Endothelial cell of umbilical vein (primary cell): Measurements from ENCODE around the gene LCLAT1. TPM values are rescaled to one million over a fixed set of nuclear protein-coding genes. Genes with fewer than 3 reads are reported as not detected.

ENCODE experiments used
- BruUV-seq: library from RNA; stranded (reverse); fragments of 400-500 nt; replicated peaks from 2 replicates; lab custom pipeline; 2021; lab: Mats Ljungman, UMichigan
- CTCF ChIA-PET: fragments of 300-600, 350-600 bp; sonication (Branson Sonifier 250); formaldehyde crosslinking; loops from one replicate; lab custom pipeline; 2021; ENCODE audit warnings: antibody characterized with exemption, inconsistent platforms; lab: Charles Lee
- POLR2A ChIA-PET: fragments of 300-600, 350-600 bp; sonication (Branson Sonifier 250); formaldehyde crosslinking; loops from one replicate; lab custom pipeline; 2021; ENCODE audit warnings: antibody characterized with exemption, inconsistent platforms; lab: Charles Lee
- DNase-seq: peaks from one replicate; pipeline ENCODE4 v3.0.0-alpha.2; 2011; ENCODE audit warnings: low read depth, low spot score
- FAIRE-seq: peaks from 2 replicates; lab custom pipeline; 2011; peaks lifted over from hg19 to GRCh38; lab: Jason Lieb, UNC
- H2AFZ ChIP-seq: 2 replicates; pipeline ENCODE4 v1.6.0; 2012; ENCODE audit warnings: low read depth, low read length, control low read depth, inconsistent platforms
- H3K27ac ChIP-seq: 2 replicates; pipeline ENCODE4 v1.5.1; 2011; ENCODE audit warnings: low read depth, mild to moderate bottlenecking, control low read depth, low read length, moderate library complexity; ENCODE audit not compliant: insufficient read depth
- H3K27me3 ChIP-seq, 2 experiments: 2 replicates each; pipeline versions ENCODE4 v1.6.0 to v1.6.1; 2011; ENCODE audit warnings: low read length in 2 of 2, mixed read lengths in 1 of 2; ENCODE audit not compliant: control insufficient read depth in 2 of 2, insufficient read depth in 2 of 2
- H3K36me3 ChIP-seq, 2 experiments: 2 replicates in 1 of 2; 3 replicates in 1 of 2; pipeline ENCODE4 v1.5.1; 2011; ENCODE audit warnings: low read length in 2 of 2, mild to moderate bottlenecking in 1 of 2, moderate library complexity in 1 of 2; ENCODE audit not compliant: control insufficient read depth in 2 of 2, insufficient read depth in 2 of 2; ENCODE audit errors: extremely low read depth in 1 of 2
- H3K4me1 ChIP-seq: 3 replicates; pipeline ENCODE4 v1.5.1; 2011; ENCODE audit warnings: mild to moderate bottlenecking, low read length; ENCODE audit not compliant: control insufficient read depth, insufficient read depth; ENCODE audit errors: extremely low read depth
- H3K4me2 ChIP-seq: 2 replicates; pipeline ENCODE4 v1.6.1; 2011; ENCODE audit warnings: low read length, control low read depth, mixed read lengths; ENCODE audit not compliant: insufficient read depth
- H3K4me3 ChIP-seq, 3 experiments: fragments of 200-600 bp in 1 of 3; sonication (generic), shearing (Covaris generic) in 1 of 3; replicated peaks in 1 of 3; 2 replicates each; pipeline ENCODE4 v1.5.1; 2011 to 2016; ENCODE audit warnings: control low read depth in 3 of 3, low read length in 3 of 3, mild to moderate bottlenecking in 2 of 3, inconsistent platforms in 1 of 3, low read depth in 1 of 3, moderate library complexity in 1 of 3; ENCODE audit not compliant: insufficient read depth in 1 of 3
- H3K79me2 ChIP-seq: 2 replicates; pipeline ENCODE4 v1.6.0; 2012; ENCODE audit warnings: low read length, inconsistent platforms; ENCODE audit not compliant: control insufficient read depth, insufficient read depth
- H3K9ac ChIP-seq: replicated peaks from 2 replicates; pipeline ENCODE3; 2011; ENCODE audit warnings: low read length, control low read depth; ENCODE audit not compliant: insufficient read depth; ENCODE audit errors: extremely low read depth
- H3K9me1 ChIP-seq: replicated peaks from 3 replicates; pipeline ENCODE4 v1.6.0; 2011; ENCODE audit warnings: mild to moderate bottlenecking, low read length; ENCODE audit not compliant: control insufficient read depth, insufficient read depth; ENCODE audit errors: extremely low read depth
- H3K9me3 ChIP-seq: replicated peaks from 2 replicates; pipeline ENCODE4 v1.5.1; 2012; ENCODE audit warnings: low read length, inconsistent platforms; ENCODE audit not compliant: control insufficient read depth, insufficient read depth
- H4K20me1 ChIP-seq: replicated peaks from 2 replicates; pipeline ENCODE3; 2011; ENCODE audit warnings: mild to moderate bottlenecking, low read length; ENCODE audit not compliant: control insufficient read depth, insufficient read depth; ENCODE audit errors: extremely low read depth
- CTCF ChIP-seq, 2 donors: IDR thresholded peaks; 1 replicate in 1 of 2; 2 replicates in 1 of 2; pipeline ENCODE4 v1.5.1; 2011; ENCODE audit warnings: low read length in 2 of 2, mild to moderate bottlenecking in 2 of 2, moderate library complexity in 2 of 2, control low read depth in 1 of 2, inconsistent platforms in 1 of 2, low read depth in 1 of 2; ENCODE audit not compliant: insufficient read depth in 1 of 2; ENCODE audit errors: extremely low read depth in 1 of 2
- EZH2 ChIP-seq: IDR thresholded peaks from 2 replicates; pipeline ENCODE4 v1.6.1; 2012; ENCODE audit warnings: borderline replicate concordance, low read depth, mild to moderate bottlenecking, moderate library complexity, low read length, inconsistent platforms; ENCODE audit not compliant: severe bottlenecking
- FOS ChIP-seq: IDR thresholded peaks from 2 replicates; pipeline ENCODE4 v1.6.1; 2011; ENCODE audit warnings: mild to moderate bottlenecking, low read length, moderate library complexity, borderline replicate concordance; ENCODE audit not compliant: insufficient read depth
- GATA2 ChIP-seq: IDR thresholded peaks from 2 replicates; pipeline ENCODE4 v1.7.0; 2011; ENCODE audit warnings: low read depth, mild to moderate bottlenecking, moderate library complexity, mixed read lengths, low read length; ENCODE audit not compliant: insufficient read length, insufficient read depth
- JUN ChIP-seq: IDR thresholded peaks from 2 replicates; pipeline ENCODE4 v1.6.1; 2011; ENCODE audit warnings: borderline replicate concordance, low read depth; ENCODE audit not compliant: insufficient read length, insufficient read depth
- MAX ChIP-seq: IDR thresholded peaks from 2 replicates; pipeline ENCODE4 v1.6.1; 2011; ENCODE audit not compliant: insufficient read depth, insufficient read length
- MYC ChIP-seq: IDR thresholded peaks from one replicate; pipeline ENCODE4 v1.6.1; 2011; ENCODE audit warnings: mild to moderate bottlenecking, low read depth, low read length
- POLR2A ChIP-seq: IDR thresholded peaks from 2 replicates; pipeline ENCODE4 v1.6.1; 2012; ENCODE audit warnings: low read depth, mild to moderate bottlenecking, control low read depth, low read length
- POLR2AphosphoS5 ChIP-seq: IDR thresholded peaks from 2 replicates; pipeline ENCODE4 v1.6.1; 2012; ENCODE audit warnings: low read depth, mild to moderate bottlenecking, control low read depth, low read length, moderate library complexity; ENCODE audit not compliant: insufficient read depth
- dilution Hi-C: fragments of 300-500 bp; cut with MboI; formaldehyde crosslinking; loops from one replicate; pipeline ENCODE4 v1.15.0; 2019; ENCODE audit warnings: low sequenced_read_pairs; ENCODE audit not compliant: extremely low pct_ligation_motif_present
- intact Hi-C: fragments of 100-400 bp; cut with micrococcal nuclease; formaldehyde crosslinking; loops from one replicate; pipeline ENCODE4 v1.10.0; 2022
- polyA plus RNA-seq, 4 experiments: library from polyadenylated mRNA; depleted of rRNA in 3 of 4; stranded (reverse) in 3 of 4; unstranded in 1 of 4; fragments of >200 nt; gene quantifications; 2 replicates each; pipeline versions ENCODE4 v1.2.1 to v1.2.3, GENCODE V29; 2011 to 2012; ENCODE audit warnings: missing spikeins in 1 of 4
- total RNA-seq: library from RNA; stranded (reverse); gene quantifications from 2 replicates; pipeline ENCODE4 v1.2.3, GENCODE V29; 2021

Gene LCLAT1
- total and polyA plus RNA-seq, 2 donors (not counting 3 experiments of a cell fraction or from before 2014, with no cell fraction given), result 6.1 to 20.8 TPM

- POLR2A ChIA-PET, result no interaction called here
- DNase-seq (no peak), FAIRE-seq (no peak)
- no peaks in the 10 kb centered on the region for H3K4me1 ChIP-seq
- no peak overlapping the region for H2AFZ ChIP-seq
- H3K4me2 ChIP-seq, result no peak overlapping the region
- CTCF ChIA-PET, result no interaction called here
- dilution Hi-C loops, result no loop called here
- BruUV-seq, result no TSS peak
- no peak overlapping the region for H3K9ac ChIP-seq
- peaks cover 2% of the 10 kb centered on the region for H3K79me2 ChIP-seq
- H3K9me1 ChIP-seq, result no peaks in the 10 kb centered on the region
- no peaks in the 10 kb centered on the region for H3K9me3 ChIP-seq
- H3K27me3 ChIP-seq, result no peaks in the 10 kb centered on the region
- H3K27ac ChIP-seq, result no peak overlapping the region
- intact Hi-C loops, result no loop called here
- H4K20me1 ChIP-seq, result no peaks in the 10 kb centered on the region
- TF ChIP-seq GATA2 (no peak), FOS (no peak), JUN (no peak), EZH2 (no peak), POLR2A (no peak), POLR2AphosphoS5 (no peak), MAX (no peak), CTCF (IDR thresholded peaks at IDR 0.05; ENCODE audit: extremely low read depth in 1 of 2, insufficient read depth in 1 of 2, low read depth in 1 of 2, low read length in 2 of 2) (no peak), MYC (no peak)
- no peak overlapping the region for H3K4me3 ChIP-seq
- no peaks in the 10 kb centered on the region for H3K36me3 ChIP-seq
These were observed 53.7 kb downstream of the LCLAT1 start for GRCh38 chr2:30500699-30501098.
